Activated gamma-delta T cell (primary cell): ENCODE measurements around the gene AP4M1.

ENCODE experiments used
- DNase-seq: peaks from one replicate; lab custom pipeline; 2025; lab: John Stamatoyannopoulos, UW

AP4M1 gene

DNA sequence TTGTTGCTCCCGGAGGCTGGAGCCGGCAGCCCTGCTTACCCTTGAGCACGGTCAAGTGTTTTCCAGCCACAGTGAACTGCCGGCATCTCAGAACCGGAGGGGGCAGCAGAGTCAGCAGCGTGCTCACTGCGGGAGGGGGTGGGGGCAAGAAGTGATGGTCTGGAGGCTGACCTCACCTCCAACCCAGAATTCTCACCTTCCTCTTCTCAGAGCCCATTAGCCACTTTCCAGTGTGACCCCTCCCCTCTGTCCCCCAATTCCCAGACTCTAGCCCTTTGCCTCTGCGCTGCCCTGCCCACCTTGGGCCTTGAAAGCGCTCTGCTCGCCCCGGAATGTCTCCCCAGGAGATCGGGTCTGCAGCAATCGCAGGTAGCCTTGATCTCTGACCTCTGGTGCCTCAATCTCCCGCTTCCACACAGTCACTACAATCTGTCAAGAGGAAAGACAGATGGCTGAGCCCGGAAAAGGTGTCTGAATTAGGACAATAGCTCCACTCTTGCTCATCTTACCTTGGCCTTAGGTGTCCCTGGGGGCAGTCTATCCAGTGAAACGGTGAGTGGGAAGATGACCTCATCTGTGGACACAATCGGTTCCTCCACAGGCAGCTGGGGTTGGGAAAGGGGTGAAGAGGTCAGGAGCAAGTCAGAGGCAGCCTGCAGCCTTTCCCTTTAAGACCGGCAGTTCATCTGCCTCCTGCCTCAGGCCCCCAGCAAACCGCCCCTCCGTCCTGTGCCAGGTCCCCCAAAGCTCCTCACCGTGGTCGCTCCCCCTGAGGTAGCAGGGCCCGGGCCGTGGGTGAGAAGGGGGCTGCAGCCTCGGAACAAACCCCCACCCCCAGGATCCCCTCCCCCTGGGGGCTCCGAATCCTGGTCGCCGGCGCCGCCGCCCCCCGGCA, 56.1 kb downstream of the AP4M1 start:
- DNase-seq = no peak
